ENCODE data around the gene NPIPB8. TPM values are rescaled to one million over a fixed set of nuclear protein-coding genes. Genes with fewer than 3 reads are reported as not detected.

The NPIPB8 gene
- total and polyA plus RNA-seq, 9 of the 15 experiments (the other 6 are each of a cell fraction or from before 2014, with no cell fraction given) = 0.16 TPM; not detected in 8

- TF ChIP-seq TRIM25 (IDR thresholded peaks at IDR 0.05; ENCODE audit: borderline replicate concordance) (no peak), SLC30A9 (CRISPR knock-in tag; IDR thresholded peaks at IDR 0.05) (no peak), POLR2G (IDR thresholded peaks at IDR 0.05; ENCODE audit: low read depth, low read length) (peak; percentile 45), RBFOX2 (IDR thresholded peaks at IDR 0.05; ENCODE audit: low read depth, low read length) (peak; percentile 44; the same call in 1 of the 2 replicates), FOXP4 (CRISPR knock-in tag; IDR thresholded peaks at IDR 0.05; ENCODE audit: borderline replicate concordance) (no peak), STAT5B (CRISPR knock-in tag; IDR thresholded peaks at IDR 0.05) (no peak), ZNF583 (CRISPR knock-in tag; IDR thresholded peaks at IDR 0.05) (no peak), SMARCA5 (IDR thresholded peaks at IDR 0.05) (no peak), JUNB (CRISPR knock-in tag; conservative IDR thresholded peaks at IDR 0.05) (no peak), ZC3H4 (CRISPR knock-in tag; IDR thresholded peaks at IDR 0.05; ENCODE audit: borderline replicate concordance) (no peak), MXI1 (IDR thresholded peaks at IDR 0.05; ENCODE audit: low read depth, low read length) (no peak), GMEB1 (CRISPR knock-in tag; IDR thresholded peaks at IDR 0.05) (no peak), DPF2 (IDR thresholded peaks at IDR 0.05) (no peak)
Observed at GRCh38 chr16:28609631-28610594, 28.0 kb upstream of the NPIPB8 start, which contains the start of gene SULT1A1 (continued).

All from K562 (cell line).